ENCODE results near the gene CPZ.

CPZ gene

GRCh38 chr4:8600266-8600665 lies 7.7 kb downstream of the CPZ start:
- Histone ChIP-seq H3K27ac (ENCODE audit: low read length) (no peak overlapping the region), H3K9me3 (ENCODE audit: insufficient read depth, low read depth, low read length) (no peaks in the 10 kb centered on the region), H3K4me3 (ENCODE audit: low read length) (no peak overlapping the region), H3K4me1 (ENCODE audit: insufficient read depth, low read length) (no peaks in the 10 kb centered on the region), H3K9ac (ENCODE audit: low read depth, low read length) (no peak overlapping the region), H3K27me3 (ENCODE audit: insufficient read depth, low read length) (no peaks in the 10 kb centered on the region), H3K36me3 (ENCODE audit: insufficient read depth, low read depth, low read length) (peaks cover 22% of the 10 kb centered on the region)

DNA sequence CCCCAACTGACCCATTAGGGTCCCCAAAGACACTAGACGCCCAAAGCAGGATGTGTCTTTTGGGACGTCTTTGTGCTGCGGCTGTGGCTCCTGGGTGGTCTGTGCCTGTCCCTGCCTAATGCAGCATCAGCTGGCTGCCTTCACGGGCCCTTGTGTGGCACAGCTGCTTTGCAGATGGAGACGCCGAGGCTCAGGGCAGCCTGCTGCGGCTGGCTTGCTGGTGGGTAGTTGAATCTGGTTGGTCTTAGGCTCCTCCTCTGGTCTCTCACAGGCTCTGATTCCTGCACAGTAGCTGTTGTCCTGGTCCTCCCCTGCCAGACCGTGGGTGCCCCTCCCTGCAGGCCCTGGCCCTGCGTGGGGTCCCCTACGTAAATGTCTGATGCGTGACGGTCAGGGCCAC lies 8.1 kb downstream of the CPZ start:
- peaks cover 22% of the 10 kb centered on the region for H3K36me3 ChIP-seq (ENCODE audit: insufficient read depth, low read depth, low read length)
- H3K9me3 ChIP-seq (ENCODE audit: insufficient read depth, low read depth, low read length), result no peaks in the 10 kb centered on the region
- no peak overlapping the region for H3K9ac ChIP-seq (ENCODE audit: low read depth, low read length)
- no peaks in the 10 kb centered on the region for H3K4me1 ChIP-seq (ENCODE audit: insufficient read depth, low read length)
- H3K27ac ChIP-seq (ENCODE audit: low read length), result no peak overlapping the region
- H3K4me3 ChIP-seq (ENCODE audit: low read length), result no peak overlapping the region
- H3K27me3 ChIP-seq (ENCODE audit: insufficient read depth, low read length), result no peaks in the 10 kb centered on the region

GRCh38 chr4:8601086-8601485 lies 8.5 kb downstream of the CPZ start:
- peaks cover 22% of the 10 kb centered on the region for H3K36me3 ChIP-seq (ENCODE audit: insufficient read depth, low read depth, low read length)
- no peak overlapping the region for H3K4me3 ChIP-seq (ENCODE audit: low read length)
- no peaks in the 10 kb centered on the region for H3K27me3 ChIP-seq (ENCODE audit: insufficient read depth, low read length)
- no peak overlapping the region for H3K27ac ChIP-seq (ENCODE audit: low read length)
- no peaks in the 10 kb centered on the region for H3K9me3 ChIP-seq (ENCODE audit: insufficient read depth, low read depth, low read length)
- H3K4me1 ChIP-seq (ENCODE audit: insufficient read depth, low read length), result no peaks in the 10 kb centered on the region
- H3K9ac ChIP-seq (ENCODE audit: low read depth, low read length), result no peak overlapping the region

DNA sequence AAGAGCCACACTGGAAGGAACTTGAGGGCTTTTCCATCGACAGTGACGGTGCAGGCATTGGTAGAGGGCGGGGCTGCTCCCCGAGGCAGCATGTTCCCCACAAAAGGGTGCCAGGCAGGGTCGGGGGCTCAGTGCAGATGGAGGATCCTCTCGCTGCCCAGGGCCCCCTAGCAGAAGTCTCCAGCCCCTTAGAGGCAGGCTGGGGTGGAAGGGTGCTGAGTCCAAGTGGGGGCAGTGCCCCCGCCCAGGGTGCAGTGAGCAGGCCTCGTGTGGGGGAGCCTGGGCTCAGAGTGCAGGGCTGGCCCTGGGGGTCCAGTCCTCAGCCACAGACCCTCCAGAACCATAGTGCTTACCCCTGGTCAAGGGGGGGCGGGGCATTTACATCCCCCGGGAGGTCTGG lies 9.0 kb downstream of the CPZ start:
- Histone ChIP-seq H3K36me3 (ENCODE audit: insufficient read depth, low read depth, low read length) (peaks cover 22% of the 10 kb centered on the region), H3K4me1 (ENCODE audit: insufficient read depth, low read length) (no peaks in the 10 kb centered on the region), H3K4me3 (ENCODE audit: low read length) (no peak overlapping the region), H3K27ac (ENCODE audit: low read length) (no peak overlapping the region), H3K9me3 (ENCODE audit: insufficient read depth, low read depth, low read length) (no peaks in the 10 kb centered on the region), H3K27me3 (ENCODE audit: insufficient read depth, low read length) (no peaks in the 10 kb centered on the region), H3K9ac (ENCODE audit: low read depth, low read length) (no peak overlapping the region)

DNA sequence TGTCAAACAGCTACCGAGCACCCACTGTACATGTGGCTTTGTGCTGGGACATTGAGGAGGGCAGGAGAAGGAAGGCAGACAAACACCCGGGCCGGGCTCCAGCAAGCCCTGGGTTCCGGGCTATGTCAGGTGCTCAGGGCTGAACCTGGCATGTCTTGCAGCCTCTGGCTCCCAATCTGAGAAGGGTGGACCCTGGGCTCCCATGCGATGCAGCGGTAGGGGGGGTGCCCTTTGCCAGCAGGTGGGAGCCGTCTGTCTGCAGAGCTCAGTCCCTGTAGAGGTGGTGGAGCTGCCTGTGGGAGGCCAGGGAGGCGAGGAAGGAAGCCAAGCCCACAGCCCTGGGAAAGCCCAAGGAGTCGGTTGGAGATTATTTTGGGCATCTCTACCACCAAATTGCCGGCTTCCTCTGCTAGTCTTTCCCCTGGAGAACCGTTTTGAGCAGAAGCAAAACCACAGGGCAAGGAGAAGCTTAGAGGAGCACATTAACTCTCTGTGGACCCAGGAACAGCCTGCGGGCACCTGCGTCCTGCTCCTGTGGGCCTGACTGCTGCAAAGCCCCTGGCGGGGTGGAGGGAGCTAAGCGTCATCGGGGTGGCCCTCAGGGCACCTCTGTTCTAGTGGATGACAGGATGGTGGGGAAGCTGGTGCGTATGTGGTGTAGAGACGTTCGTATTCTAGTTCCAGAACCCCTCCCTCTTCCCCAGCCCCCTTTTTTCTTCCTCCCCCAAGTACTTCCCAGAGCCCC lies 10.3 kb downstream of the CPZ start:
- Histone ChIP-seq H3K4me1 (ENCODE audit: insufficient read depth, low read length) (0 out of 2 replicates have a peak, but pooled peaks cover 3% of the 10 kb centered on the region), H3K36me3 (ENCODE audit: insufficient read depth, low read depth, low read length) (peaks cover 22% of the 10 kb centered on the region), H3K4me3 (ENCODE audit: low read length) (no peak overlapping the region), H3K27ac (ENCODE audit: low read length) (no peak overlapping the region), H3K27me3 (ENCODE audit: insufficient read depth, low read length) (no peaks in the 10 kb centered on the region; the same call in 1 of the 2 replicates), H3K9me3 (ENCODE audit: insufficient read depth, low read depth, low read length) (no peaks in the 10 kb centered on the region), H3K9ac (ENCODE audit: low read depth, low read length) (no peak overlapping the region)

DNA sequence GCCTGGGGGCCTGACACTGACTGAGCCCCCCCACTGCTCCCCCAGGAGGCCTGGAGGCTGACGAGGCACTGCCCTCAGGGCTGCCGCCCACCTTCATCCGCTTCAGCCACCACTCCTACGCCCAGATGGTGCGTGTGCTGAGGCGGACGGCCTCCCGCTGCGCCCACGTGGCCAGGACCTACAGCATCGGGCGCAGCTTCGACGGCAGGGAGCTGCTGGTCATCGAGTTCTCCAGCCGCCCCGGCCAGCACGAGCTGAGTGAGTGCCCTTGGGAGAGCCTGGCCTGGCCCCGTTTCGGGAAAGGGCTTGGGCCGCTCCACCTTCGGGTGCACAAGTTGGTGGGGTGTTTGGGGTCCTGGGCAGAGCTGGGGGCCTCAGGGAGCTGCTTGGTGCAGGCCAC lies 11.4 kb downstream of the CPZ start:
- Histone ChIP-seq H3K4me3 (ENCODE audit: low read length) (no peak overlapping the region), H3K27me3 (ENCODE audit: insufficient read depth, low read length) (no peaks in the 10 kb centered on the region; the same call in 1 of the 2 replicates), H3K27ac (ENCODE audit: low read length) (no peak overlapping the region), H3K36me3 (ENCODE audit: insufficient read depth, low read depth, low read length) (peaks cover 22% of the 10 kb centered on the region), H3K9ac (ENCODE audit: low read depth, low read length) (no peak overlapping the region), H3K4me1 (ENCODE audit: insufficient read depth, low read length) (0 out of 2 replicates have a peak, but pooled peaks cover 3% of the 10 kb centered on the region), H3K9me3 (ENCODE audit: insufficient read depth, low read depth, low read length) (no peaks in the 10 kb centered on the region)

GRCh38 chr4:8605289-8605688 lies 12.7 kb downstream of the CPZ start:
- Histone ChIP-seq H3K36me3 (ENCODE audit: insufficient read depth, low read depth, low read length) (peaks cover 14% of the 10 kb centered on the region), H3K27ac (ENCODE audit: low read length) (no peak overlapping the region), H3K9me3 (ENCODE audit: insufficient read depth, low read depth, low read length) (no peaks in the 10 kb centered on the region), H3K9ac (ENCODE audit: low read depth, low read length) (no peak overlapping the region), H3K27me3 (ENCODE audit: insufficient read depth, low read length) (peaks cover 8% of the 10 kb centered on the region; the same call in 1 of the 2 replicates), H3K4me1 (ENCODE audit: insufficient read depth, low read length) (0 out of 2 replicates have a peak, but pooled peaks cover 3% of the 10 kb centered on the region), H3K4me3 (ENCODE audit: low read length) (no peak overlapping the region)

DNA sequence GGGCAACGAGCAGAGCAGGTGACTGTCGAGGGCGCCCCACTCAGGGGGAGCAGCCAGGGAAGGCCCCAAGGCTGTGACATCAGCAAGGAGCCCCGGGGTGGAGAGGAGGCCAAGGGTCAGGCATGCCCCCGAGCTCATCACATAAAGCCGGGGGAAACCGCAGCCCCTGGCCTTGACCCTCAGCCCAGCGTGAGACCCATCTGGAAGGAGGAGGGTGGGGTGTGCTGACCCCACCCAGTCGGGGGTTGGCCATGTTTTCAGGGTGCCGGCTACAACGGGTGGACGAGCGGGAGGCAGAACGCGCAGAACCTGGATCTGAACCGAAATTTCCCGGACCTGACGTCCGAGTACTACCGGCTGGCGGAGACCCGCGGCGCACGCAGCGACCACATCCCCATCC lies 13.9 kb downstream of the CPZ start:
- 0 out of 2 replicates have a peak, but pooled peaks cover 3% of the 10 kb centered on the region for H3K4me1 ChIP-seq (ENCODE audit: insufficient read depth, low read length)
- no peaks in the 10 kb centered on the region for H3K9me3 ChIP-seq (ENCODE audit: insufficient read depth, low read depth, low read length)
- peaks cover 8% of the 10 kb centered on the region; the same call in 1 of the 2 replicates for H3K27me3 ChIP-seq (ENCODE audit: insufficient read depth, low read length)
- no peak overlapping the region for H3K4me3 ChIP-seq (ENCODE audit: low read length)
- H3K36me3 ChIP-seq (ENCODE audit: insufficient read depth, low read depth, low read length), result peaks cover 14% of the 10 kb centered on the region
- H3K27ac ChIP-seq (ENCODE audit: low read length), result no peak overlapping the region
- no peak overlapping the region for H3K9ac ChIP-seq (ENCODE audit: low read depth, low read length)

- Histone ChIP-seq H3K9ac (ENCODE audit: low read depth, low read length) (no peak overlapping the region), H3K36me3 (ENCODE audit: insufficient read depth, low read depth, low read length) (peaks cover 12% of the 10 kb centered on the region), H3K9me3 (ENCODE audit: insufficient read depth, low read depth, low read length) (no peaks in the 10 kb centered on the region), H3K4me1 (ENCODE audit: insufficient read depth, low read length) (0 out of 2 replicates have a peak, but pooled peaks cover 3% of the 10 kb centered on the region), H3K4me3 (ENCODE audit: low read length) (no peak overlapping the region), H3K27ac (ENCODE audit: low read length) (no peak overlapping the region), H3K27me3 (ENCODE audit: insufficient read depth, low read length) (peaks cover 8% of the 10 kb centered on the region; the same call in 1 of the 2 replicates)
These were observed 14.4 kb downstream of the CPZ start for GRCh38 chr4:8606966-8607365.

GRCh38 chr4:8607603-8608481 lies 15.3 kb downstream of the CPZ start:
- no peak overlapping the region for H3K27ac ChIP-seq (ENCODE audit: low read length)
- peaks cover 8% of the 10 kb centered on the region; the same call in 1 of the 2 replicates for H3K27me3 ChIP-seq (ENCODE audit: insufficient read depth, low read length)
- H3K9ac ChIP-seq (ENCODE audit: low read depth, low read length), result no peak overlapping the region
- no peaks in the 10 kb centered on the region for H3K9me3 ChIP-seq (ENCODE audit: insufficient read depth, low read depth, low read length)
- no peak overlapping the region for H3K4me3 ChIP-seq (ENCODE audit: low read length)
- H3K4me1 ChIP-seq (ENCODE audit: insufficient read depth, low read length), result 0 out of 2 replicates have a peak, but pooled peaks cover 3% of the 10 kb centered on the region
- peaks cover 6% of the 10 kb centered on the region; the same call in 1 of the 2 replicates for H3K36me3 ChIP-seq (ENCODE audit: insufficient read depth, low read depth, low read length)

- H3K4me3 ChIP-seq (ENCODE audit: low read length), result no peak overlapping the region
- 0 out of 2 replicates have a peak, but pooled peaks cover 3% of the 10 kb centered on the region for H3K4me1 ChIP-seq (ENCODE audit: insufficient read depth, low read length)
- no peak overlapping the region for H3K27ac ChIP-seq (ENCODE audit: low read length)
- no peak overlapping the region for H3K9ac ChIP-seq (ENCODE audit: low read depth, low read length)
- H3K36me3 ChIP-seq (ENCODE audit: insufficient read depth, low read depth, low read length), result no peaks in the 10 kb centered on the region
- peaks cover 8% of the 10 kb centered on the region; the same call in 1 of the 2 replicates for H3K27me3 ChIP-seq (ENCODE audit: insufficient read depth, low read length)
- no peaks in the 10 kb centered on the region for H3K9me3 ChIP-seq (ENCODE audit: insufficient read depth, low read depth, low read length)
These were observed 16.3 kb downstream of the CPZ start for GRCh38 chr4:8608714-8609391.

Measured in iPS-20b (cell line).